Cerebellar cortex (tissue), 1 donor: ENCODE results near the gene CDH11.

Experiments
- DNase-seq: peaks from one replicate; pipeline ENCODE4 v3.0.0-alpha.2; 2015; ENCODE audit warnings: low spot score

CDH11 gene

GRCh38 chr16:65034915-65035314, 86.9 kb downstream of the CDH11 start:
- no peak for DNase-seq

GRCh38 chr16:65032387-65032786, 89.5 kb downstream of the CDH11 start:
- DNase-seq = no peak

GRCh38 chr16:65024767-65025178, 97.1 kb downstream of the CDH11 start:
- no peak for DNase-seq

GRCh38 chr16:65023802-65024201, 98.1 kb downstream of the CDH11 start:
- no peak for DNase-seq

- no peak for DNase-seq
Measured at GRCh38 chr16:65021852-65022595, 99.8 kb downstream of the CDH11 start.

GRCh38 chr16:65016754-65017153, 105.1 kb downstream of the CDH11 start:
- no peak for DNase-seq

- no peak for DNase-seq
Measured at GRCh38 chr16:65015599-65015998, 106.3 kb downstream of the CDH11 start.

GRCh38 chr16:65012357-65012756, 109.5 kb downstream of the CDH11 start:
- no peak for DNase-seq

- DNase-seq = no peak
Measured at GRCh38 chr16:65010125-65010524, 111.7 kb downstream of the CDH11 start.

GRCh38 chr16:65005696-65006095, 116.2 kb downstream of the CDH11 start:
- no peak for DNase-seq

GRCh38 chr16:65004570-65004969, 117.3 kb downstream of the CDH11 start:
- no peak for DNase-seq

- no peak for DNase-seq
Measured at GRCh38 chr16:65003621-65004020, 118.2 kb downstream of the CDH11 start.

GRCh38 chr16:65002265-65002664, 119.6 kb downstream of the CDH11 start:
- peak; percentile 5 for DNase-seq

- DNase-seq = no peak
Measured at GRCh38 chr16:65000654-65001053, 121.2 kb downstream of the CDH11 start.

GRCh38 chr16:64997751-64998150, 124.1 kb downstream of the CDH11 start:
- no peak for DNase-seq

- DNase-seq = no peak
Measured at GRCh38 chr16:64997121-64997520, 124.7 kb downstream of the CDH11 start.

GRCh38 chr16:64996641-64997040, 125.2 kb downstream of the CDH11 start:
- no peak for DNase-seq

GRCh38 chr16:64993464-64993863, 128.4 kb downstream of the CDH11 start:
- no peak for DNase-seq

- no peak for DNase-seq
Measured at GRCh38 chr16:64991001-64991400, 130.9 kb downstream of the CDH11 start.

- DNase-seq = no peak
Measured at GRCh38 chr16:64990101-64990500, 131.8 kb downstream of the CDH11 start.

GRCh38 chr16:64989050-64989449, 132.8 kb downstream of the CDH11 start:
- DNase-seq = no peak

GRCh38 chr16:64983963-64984362, 137.9 kb downstream of the CDH11 start:
- DNase-seq = peak; percentile 24

- no peak for DNase-seq
Measured at GRCh38 chr16:64983231-64983630, 138.6 kb downstream of the CDH11 start.

- DNase-seq = no peak
Measured at GRCh38 chr16:64982581-64982980, 139.3 kb downstream of the CDH11 start.
